Stimulated activated naive CD4-positive, alpha-beta T cell treated with Interleukin-2 at 50 U/mL for 16 hours (primary cell): Measurements from ENCODE around the gene MYL6B.

Experiments used
- DNase-seq: peaks from one replicate; lab custom pipeline; 2025; lab: John Stamatoyannopoulos, UW

MYL6B gene

GRCh38 chr12:56122637-56123036 is 29.8 kb upstream of the MYL6B start:
- no peak for DNase-seq

GRCh38 chr12:56124133-56124532 is 28.3 kb upstream of the MYL6B start:
- DNase-seq: no peak

GRCh38 chr12:56126732-56127239 is 25.6 kb upstream of the MYL6B start:
- DNase-seq: no peak

GRCh38 chr12:56127485-56127887 is 24.9 kb upstream of the MYL6B start:
- no peak for DNase-seq

GRCh38 chr12:56127888-56128669 is 24.3 kb upstream of the MYL6B start, which contains the start of gene ESYT1:
Gene ESYT1, plus strand, starts transcription at chr12:56128267. Its CDS starts 53 bp downstream, at chr12:56128320.
- DNase-seq: peak; percentile 98

- peak; percentile 28 for DNase-seq
Observed at GRCh38 chr12:56128670-56129205, 23.6 kb upstream of the MYL6B start.

- DNase-seq: peak; percentile 65
Observed at GRCh38 chr12:56129206-56129941, 23.0 kb upstream of the MYL6B start.

GRCh38 chr12:56129942-56130495 is 22.4 kb upstream of the MYL6B start:
- no peak for DNase-seq

GRCh38 chr12:56130876-56131275 is 21.5 kb upstream of the MYL6B start:
- DNase-seq: no peak

GRCh38 chr12:56134897-56135296 is 17.5 kb upstream of the MYL6B start:
- no peak for DNase-seq

- no peak for DNase-seq
Observed at GRCh38 chr12:56137853-56138571, 14.4 kb upstream of the MYL6B start.

GRCh38 chr12:56141946-56142784 is 10.2 kb upstream of the MYL6B start:
- no peak for DNase-seq

GRCh38 chr12:56143217-56143616 is 9.2 kb upstream of the MYL6B start:
- DNase-seq: no peak

GRCh38 chr12:56143870-56144269 is 8.5 kb upstream of the MYL6B start:
- no peak for DNase-seq

- DNase-seq: no peak
Observed at GRCh38 chr12:56145217-56145616, 7.2 kb upstream of the MYL6B start.

GRCh38 chr12:56146492-56147460 is 5.6 kb upstream of the MYL6B start:
- DNase-seq: no peak

GRCh38 chr12:56150563-56150962 is 1.8 kb upstream of the MYL6B start:
- no peak for DNase-seq

GRCh38 chr12:56151672-56152131 is 685 bp upstream of the MYL6B start:
- DNase-seq: peak; percentile 67
